H9 (cell line): ENCODE data around the gene FMO4. TPM values are rescaled to one million over a fixed set of nuclear protein-coding genes. Genes with fewer than 3 reads are reported as not detected.
"Not testable (repeated sequence)": the region's sequence is repeated elsewhere in the genome, so short reads cannot be mapped to it uniquely, and the experiment has no call there.

Experiments
- DNase-seq: peaks from one replicate; pipeline ENCODE4 v3.0.0-alpha.2; 2017
- H2AFZ ChIP-seq: one replicate; pipeline ENCODE4 v1.6.1; 2013; ENCODE audit warnings: mild to moderate bottlenecking, low read length, control low read depth, moderate library complexity
- H2AK5ac ChIP-seq: 2 replicates; pipeline ENCODE4 v1.6.1; 2013; ENCODE audit warnings: low read length, control low read depth, mixed read lengths; ENCODE audit not compliant: insufficient read length
- H2BK120ac ChIP-seq: one replicate; pipeline ENCODE4 v1.6.1; 2013; ENCODE audit warnings: low read depth, mild to moderate bottlenecking, low read length, control low read depth, inconsistent platforms; ENCODE audit not compliant: poor library complexity, severe bottlenecking
- H2BK12ac ChIP-seq: 2 replicates; pipeline ENCODE4 v1.6.1; 2013; ENCODE audit warnings: low read length, control low read depth, mixed read lengths, low read depth; ENCODE audit not compliant: insufficient read length
- H2BK15ac ChIP-seq: 2 replicates; pipeline ENCODE4 v1.6.1; 2013; ENCODE audit warnings: low read depth, low read length, control low read depth
- H2BK20ac ChIP-seq: one replicate; pipeline ENCODE4 v1.6.1; 2013; ENCODE audit warnings: low read depth, mild to moderate bottlenecking, low read length, control low read depth, inconsistent platforms; ENCODE audit not compliant: poor library complexity, severe bottlenecking
- H2BK5ac ChIP-seq: 2 replicates; pipeline ENCODE4 v1.6.1; 2013; ENCODE audit warnings: low read length, control low read depth, mixed read lengths; ENCODE audit not compliant: insufficient read length
- H3K14ac ChIP-seq: 2 replicates; pipeline ENCODE4 v1.6.1; 2013; ENCODE audit warnings: low read length, control low read depth; ENCODE audit not compliant: insufficient read depth
- H3K18ac ChIP-seq: 2 replicates; pipeline ENCODE4 v1.6.1; 2013; ENCODE audit warnings: low read depth, mild to moderate bottlenecking, mixed read lengths, low read length, control low read depth; ENCODE audit not compliant: insufficient read length
- H3K23ac ChIP-seq: 2 replicates; pipeline ENCODE4 v1.6.1; 2013; ENCODE audit warnings: low read length, control low read depth, mixed read lengths, low read depth; ENCODE audit not compliant: insufficient read length
- H3K23me2 ChIP-seq: 2 replicates; pipeline ENCODE4 v1.6.1; 2013; ENCODE audit warnings: low read depth, mild to moderate bottlenecking, mixed read lengths, low read length, control low read depth; ENCODE audit not compliant: insufficient read length, poor library complexity, severe bottlenecking
- H3K27ac ChIP-seq: 2 replicates; pipeline ENCODE4 v1.5.1; 2013; ENCODE audit warnings: low read length, control low read depth, mixed read lengths, low read depth; ENCODE audit not compliant: insufficient read length
- H3K27me3 ChIP-seq: 2 replicates; pipeline ENCODE4 v1.6.1; 2013; ENCODE audit warnings: low read length, control low read depth, inconsistent platforms; ENCODE audit not compliant: insufficient read depth
- H3K4ac ChIP-seq: 2 replicates; pipeline ENCODE4 v1.6.1; 2013; ENCODE audit warnings: low read depth, mild to moderate bottlenecking, control low read depth, inconsistent platforms, low read length, moderate library complexity
- H3K4me1 ChIP-seq: 2 replicates; pipeline ENCODE4 v1.6.1; 2013; ENCODE audit warnings: low read length, control low read depth, inconsistent platforms; ENCODE audit not compliant: insufficient read depth
- H3K4me2 ChIP-seq: 2 replicates; pipeline ENCODE4 v1.6.1; 2013; ENCODE audit warnings: low read length, control low read depth, mixed read lengths; ENCODE audit not compliant: insufficient read length, insufficient read depth
- H3K56ac ChIP-seq: 2 replicates; pipeline ENCODE4 v1.6.1; 2013; ENCODE audit warnings: low read depth, mild to moderate bottlenecking, mixed read lengths, low read length, control low read depth; ENCODE audit not compliant: insufficient read length
- H3K79me1 ChIP-seq: 2 replicates; pipeline ENCODE4 v1.6.1; 2013; ENCODE audit warnings: low read depth, mild to moderate bottlenecking, moderate library complexity, low read length, control low read depth, inconsistent platforms; ENCODE audit not compliant: insufficient read depth, poor library complexity, severe bottlenecking
- H3K79me2 ChIP-seq: 2 replicates; pipeline ENCODE4 v1.6.1; 2013; ENCODE audit warnings: low read length, control low read depth, inconsistent platforms; ENCODE audit not compliant: insufficient read depth
- H3K9ac ChIP-seq: 2 replicates; pipeline ENCODE4 v1.6.1; 2013; ENCODE audit warnings: low read length, control low read depth, mixed read lengths; ENCODE audit not compliant: insufficient read length; ENCODE audit errors: extremely low read depth
- H3K9me3 ChIP-seq: one replicate; pipeline ENCODE4 v1.6.1; 2013; ENCODE audit warnings: low read depth, low read length, inconsistent platforms; ENCODE audit not compliant: control insufficient read depth
- H3T11ph ChIP-seq: one replicate; pipeline ENCODE4 v1.6.1; 2013; ENCODE audit warnings: mild to moderate bottlenecking, low read length, control low read depth, inconsistent platforms
- H4K20me1 ChIP-seq: one replicate; pipeline ENCODE4 v1.6.1; 2013; ENCODE audit not compliant: control insufficient read depth, insufficient read length, insufficient read depth
- H4K5ac ChIP-seq: 2 replicates; pipeline ENCODE4 v1.6.1; 2013; ENCODE audit warnings: low read depth, mild to moderate bottlenecking, mixed read lengths, low read length, control low read depth; ENCODE audit not compliant: insufficient read length
- H4K8ac ChIP-seq: replicated peaks from 2 replicates; pipeline ENCODE4 v1.6.1; 2013; ENCODE audit warnings: low read length, control low read depth, mixed read lengths, low read depth; ENCODE audit not compliant: insufficient read length
- H4K91ac ChIP-seq: 2 replicates; pipeline ENCODE4 v1.6.1; 2013; ENCODE audit warnings: low read depth, mild to moderate bottlenecking, moderate library complexity, mixed read lengths, low read length, control low read depth; ENCODE audit not compliant: insufficient read length
- H3K27ac Mint-ChIP-seq, 3 experiments: 2 replicates in 2 of 3; 3 replicates in 1 of 3; pipeline ENCODE4 v1.8.0; 2020 to 2021; ENCODE audit warnings: mixed read lengths in 3 of 3, mild to moderate bottlenecking in 1 of 3, moderate library complexity in 1 of 3
- H3K27me3 Mint-ChIP-seq: 2 replicates; pipeline ENCODE4 v1.8.0; 2021; ENCODE audit warnings: low read depth, mild to moderate bottlenecking, moderate library complexity, mixed read lengths
- H3K36me3 Mint-ChIP-seq, 3 experiments: 2 replicates in 2 of 3; 3 replicates in 1 of 3; pipeline ENCODE4 v1.8.0; 2020 to 2021; ENCODE audit warnings: low read depth in 3 of 3, mixed read lengths in 3 of 3; ENCODE audit not compliant: insufficient read depth in 1 of 3
- H3K4me1 Mint-ChIP-seq, 2 experiments: 2 replicates each; pipeline ENCODE4 v1.8.0; 2020; ENCODE audit warnings: mixed read lengths in 2 of 2
- H3K4me3 Mint-ChIP-seq, 2 experiments: 2 replicates in 1 of 2; 3 replicates in 1 of 2; pipeline ENCODE4 v1.8.0; 2020 to 2021; ENCODE audit warnings: mild to moderate bottlenecking in 2 of 2, mixed read lengths in 2 of 2, moderate library complexity in 1 of 2
- H3K9me3 Mint-ChIP-seq, 2 experiments: 2 replicates in 1 of 2; 3 replicates in 1 of 2; pipeline ENCODE4 v1.8.0; 2020; ENCODE audit warnings: mild to moderate bottlenecking in 2 of 2, mixed read lengths in 2 of 2, moderate library complexity in 1 of 2
- WGBS: extraction: QIAGEN DNeasy Blood & Tissue Kit; methylation state at CpG from one replicate; pipeline ENCODE4 v1.1.7; 2013; ENCODE audit warnings: missing lambda C conversion rate, low lambda C conversion rate, mixed read lengths; ENCODE audit not compliant: insufficient read length; ENCODE audit errors: extremely low coverage; 5-methylcytosine and 5-hydroxymethylcytosine counted together
- total RNA-seq: library from RNA; stranded (reverse); gene quantifications from 2 replicates; pipeline ENCODE4 v1.2.1, GENCODE V29; 2021
- TF ChIP-seq, protein P1 (sequence below): fragments of 200-600 bp; sonication (generic); conservative IDR thresholded peaks from 3 replicates; pipeline ENCODE4 v1.8.0; 2021; ENCODE audit warnings: antibody characterized with exemption, mild to moderate bottlenecking

FMO4 gene
- total RNA-seq, 1 experiment from 2014 or later: 1.8 TPM

- H3K9me3 ChIP-seq, H3K56ac ChIP-seq, H3K9me3 Mint-ChIP-seq, H2AK5ac ChIP-seq, H3K27me3 Mint-ChIP-seq, H3K27ac Mint-ChIP-seq, H2AFZ ChIP-seq, H3K79me1 ChIP-seq, H3K27me3 ChIP-seq, H2BK120ac ChIP-seq, H3K23me2 ChIP-seq, H2BK12ac ChIP-seq, H4K20me1 ChIP-seq, H3K4me1 ChIP-seq, H3K4me1 Mint-ChIP-seq, H2BK5ac ChIP-seq, DNase-seq, H3K4ac ChIP-seq, H3K18ac ChIP-seq, H3K79me2 ChIP-seq, H2BK15ac ChIP-seq, H3K23ac ChIP-seq, H3K9ac ChIP-seq, H4K8ac ChIP-seq, H2BK20ac ChIP-seq, H3K27ac ChIP-seq, H3T11ph ChIP-seq, H4K5ac ChIP-seq, H3K36me3 Mint-ChIP-seq, H3K4me3 Mint-ChIP-seq, H3K14ac ChIP-seq, H3K4me2 ChIP-seq, H4K91ac ChIP-seq: not testable (repeated sequence)
- TF ChIP-seq, protein P1, sequence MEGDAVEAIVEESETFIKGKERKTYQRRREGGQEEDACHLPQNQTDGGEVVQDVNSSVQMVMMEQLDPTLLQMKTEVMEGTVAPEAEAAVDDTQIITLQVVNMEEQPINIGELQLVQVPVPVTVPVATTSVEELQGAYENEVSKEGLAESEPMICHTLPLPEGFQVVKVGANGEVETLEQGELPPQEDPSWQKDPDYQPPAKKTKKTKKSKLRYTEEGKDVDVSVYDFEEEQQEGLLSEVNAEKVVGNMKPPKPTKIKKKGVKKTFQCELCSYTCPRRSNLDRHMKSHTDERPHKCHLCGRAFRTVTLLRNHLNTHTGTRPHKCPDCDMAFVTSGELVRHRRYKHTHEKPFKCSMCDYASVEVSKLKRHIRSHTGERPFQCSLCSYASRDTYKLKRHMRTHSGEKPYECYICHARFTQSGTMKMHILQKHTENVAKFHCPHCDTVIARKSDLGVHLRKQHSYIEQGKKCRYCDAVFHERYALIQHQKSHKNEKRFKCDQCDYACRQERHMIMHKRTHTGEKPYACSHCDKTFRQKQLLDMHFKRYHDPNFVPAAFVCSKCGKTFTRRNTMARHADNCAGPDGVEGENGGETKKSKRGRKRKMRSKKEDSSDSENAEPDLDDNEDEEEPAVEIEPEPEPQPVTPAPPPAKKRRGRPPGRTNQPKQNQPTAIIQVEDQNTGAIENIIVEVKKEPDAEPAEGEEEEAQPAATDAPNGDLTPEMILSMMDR: peak; percentile 29; the same call in 1 of the 3 replicates
- no CpG with 5 or more reads among the region's 6 CpGs for WGBS
Observed at GRCh38 chr1:171339345-171339744, 25.4 kb downstream of the FMO4 start.
